ENCODE results near the gene CCDC97.
"Not testable (repeated sequence)": the region's sequence is repeated elsewhere in the genome, so short reads cannot be mapped to it uniquely, and the experiment has no call there.

Gene CCDC97

DNA sequence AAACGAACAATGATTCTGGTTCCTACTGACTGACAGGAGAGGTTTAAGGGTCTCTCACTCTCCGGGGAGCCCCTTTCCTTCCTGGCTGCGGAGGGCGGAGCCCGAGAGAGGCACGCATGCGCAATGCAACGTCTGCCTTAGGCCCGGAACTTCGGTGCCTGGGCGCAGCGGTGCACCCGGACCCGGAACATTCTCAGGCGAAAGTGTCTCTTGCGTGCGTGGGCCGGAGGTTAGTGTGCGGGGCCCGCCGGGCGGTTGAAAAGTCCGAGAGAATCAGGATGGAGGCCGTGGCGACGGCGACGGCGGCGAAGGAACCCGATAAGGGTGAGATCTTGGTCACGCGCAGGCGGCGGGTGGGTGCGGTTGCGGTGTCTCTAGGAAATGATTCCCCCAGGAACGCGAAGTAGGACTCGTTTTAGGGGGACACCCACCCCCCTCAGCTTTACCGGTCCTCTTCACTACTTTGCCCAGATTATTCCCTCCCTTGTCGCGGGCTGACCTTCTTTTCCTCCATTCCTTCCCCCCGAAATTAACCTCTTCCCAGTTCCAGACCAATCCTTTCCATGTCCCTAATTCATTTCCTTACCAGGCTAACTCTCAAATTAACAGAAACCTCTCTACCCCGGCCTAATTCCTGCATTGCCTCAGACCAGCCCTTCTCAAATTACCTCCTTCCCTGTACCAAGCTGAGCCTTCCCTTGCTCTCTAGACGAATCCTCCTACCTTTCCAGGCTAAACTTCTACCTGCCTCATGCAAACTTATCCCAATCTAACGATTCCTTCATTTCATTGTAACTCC lies at the start of gene CCDC97:
TSS of gene CCDC97 (plus strand) at position 140 of the 799 bp plus-strand sequence. CDS start at position 279, 139 bp downstream.
- peak; percentile 79 to 85 (median 85) for DNase-seq (ENCODE audit: low read depth in 2 of 3, low spot score in 1 of 3)

DNA sequence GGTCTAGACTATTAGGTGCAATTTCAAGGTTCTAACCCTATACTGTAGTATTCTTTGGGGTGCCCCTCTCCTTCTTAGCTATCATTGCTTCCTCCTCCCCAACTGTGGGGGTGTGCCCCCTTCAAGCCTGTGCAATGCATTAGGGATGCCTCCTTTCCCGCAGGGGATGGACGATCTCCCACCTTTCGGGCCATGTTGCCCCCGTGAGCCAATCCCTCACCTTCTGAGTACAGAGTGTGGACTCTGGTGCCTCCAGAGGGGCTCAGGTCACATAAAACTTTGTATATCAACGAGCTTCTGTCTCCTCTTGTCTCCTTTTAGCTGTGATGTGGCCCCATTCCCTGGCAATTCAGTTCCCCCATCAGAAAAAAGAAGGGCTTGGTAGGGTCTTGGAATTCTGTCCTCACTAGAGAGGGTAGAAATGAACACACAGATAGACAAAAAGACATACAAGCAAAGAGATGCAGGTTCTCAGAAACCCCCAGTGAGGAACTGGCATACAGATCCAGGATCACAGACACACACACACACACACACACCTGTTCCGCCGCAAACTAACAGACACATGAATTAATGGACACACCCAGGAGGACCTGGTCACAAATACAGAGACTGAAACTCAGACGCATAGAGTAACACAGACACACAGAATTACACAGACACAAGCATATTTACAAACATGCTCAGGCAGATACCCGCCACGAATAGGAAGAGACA lies 48.3 kb upstream of the CCDC97 start:
- DNase-seq (ENCODE audit: low read depth in 2 of 3, low spot score in 1 of 3), result no peak

DNA sequence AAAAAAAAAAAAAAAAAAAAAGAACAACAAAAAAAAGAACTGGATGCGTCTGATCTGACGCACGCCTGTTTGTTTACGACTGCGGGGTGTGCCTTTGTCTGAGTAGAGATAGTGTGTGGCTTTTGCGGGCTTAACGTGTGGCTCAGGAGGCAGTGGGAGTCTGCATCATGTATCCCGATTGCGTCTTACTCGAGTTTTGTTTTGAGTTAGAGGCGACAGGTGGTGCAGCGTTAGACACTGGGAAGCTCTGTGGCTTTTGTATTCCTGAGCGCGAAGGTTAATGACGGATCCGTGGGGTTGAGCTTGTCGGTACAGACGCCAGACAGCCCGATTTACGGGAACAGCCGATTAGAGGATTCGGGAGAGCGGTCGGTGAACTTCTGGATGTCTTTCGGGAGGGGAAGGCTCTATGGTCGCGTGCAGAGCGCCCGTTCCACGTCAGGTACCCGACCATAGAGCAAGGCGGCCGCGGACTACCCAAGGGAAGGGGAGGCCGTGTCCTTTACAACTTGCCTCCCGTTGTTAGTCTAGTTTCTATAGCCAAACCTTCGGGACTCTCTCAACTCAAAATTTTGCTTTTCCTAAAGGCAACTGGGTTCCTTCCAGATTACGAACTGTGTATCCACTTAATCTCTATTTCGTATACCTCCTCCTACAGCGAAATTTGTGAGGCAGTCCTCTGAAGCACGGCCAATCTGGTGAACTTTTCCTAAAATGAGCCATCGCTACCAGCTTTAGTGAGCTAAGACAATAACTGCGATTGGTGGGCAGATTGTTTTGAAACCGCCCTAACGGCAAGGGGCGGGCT lies 46.7 kb upstream of the CCDC97 start:
- peak; percentile 75 to 81 (median 75) for DNase-seq (ENCODE audit: low read depth in 2 of 3, low spot score in 1 of 3)

DNA sequence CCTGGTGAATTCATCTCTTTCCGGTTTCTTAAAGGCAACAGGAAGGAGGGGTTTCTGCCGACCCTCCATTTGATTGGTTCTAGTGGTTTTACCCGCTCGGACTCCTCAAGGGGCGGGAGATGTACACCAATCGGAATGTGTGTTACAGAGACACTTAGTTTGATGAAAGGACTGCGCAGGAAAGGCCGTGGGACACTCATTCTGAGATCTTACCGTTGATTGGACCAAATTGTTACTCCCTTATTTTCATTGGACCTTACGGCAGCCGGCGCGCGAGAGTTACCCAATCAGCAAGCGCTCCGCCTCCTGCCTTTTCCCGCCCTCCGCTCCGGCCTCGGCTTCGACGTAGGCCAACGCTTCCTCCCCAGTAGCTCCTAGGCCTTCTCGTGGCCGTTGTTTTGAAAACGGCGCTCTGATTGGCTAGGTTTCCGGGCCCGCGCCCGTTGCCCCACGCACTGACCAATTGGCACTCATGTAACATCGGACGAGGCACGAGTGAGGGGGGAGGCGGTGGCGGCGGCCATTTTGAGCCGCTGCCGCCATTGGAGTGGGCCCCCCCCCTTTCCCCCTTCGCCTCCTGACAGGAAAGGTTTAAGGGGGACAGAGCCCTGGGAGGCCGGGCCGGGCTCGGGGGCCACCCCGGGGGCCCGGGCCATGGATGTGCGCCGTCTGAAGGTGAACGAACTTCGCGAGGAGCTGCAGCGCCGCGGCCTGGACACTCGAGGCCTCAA lies 46.0 kb upstream of the CCDC97 start, which contains the start of gene HNRNPUL1:
TSS of gene HNRNPUL1 (plus strand) at position 523 of the 731 bp plus-strand sequence. CDS start at position 655, 132 bp downstream.
- peak; percentile 97 to 100 (median 99) for DNase-seq (ENCODE audit: low read depth in 2 of 3, low spot score in 1 of 3)

DNA sequence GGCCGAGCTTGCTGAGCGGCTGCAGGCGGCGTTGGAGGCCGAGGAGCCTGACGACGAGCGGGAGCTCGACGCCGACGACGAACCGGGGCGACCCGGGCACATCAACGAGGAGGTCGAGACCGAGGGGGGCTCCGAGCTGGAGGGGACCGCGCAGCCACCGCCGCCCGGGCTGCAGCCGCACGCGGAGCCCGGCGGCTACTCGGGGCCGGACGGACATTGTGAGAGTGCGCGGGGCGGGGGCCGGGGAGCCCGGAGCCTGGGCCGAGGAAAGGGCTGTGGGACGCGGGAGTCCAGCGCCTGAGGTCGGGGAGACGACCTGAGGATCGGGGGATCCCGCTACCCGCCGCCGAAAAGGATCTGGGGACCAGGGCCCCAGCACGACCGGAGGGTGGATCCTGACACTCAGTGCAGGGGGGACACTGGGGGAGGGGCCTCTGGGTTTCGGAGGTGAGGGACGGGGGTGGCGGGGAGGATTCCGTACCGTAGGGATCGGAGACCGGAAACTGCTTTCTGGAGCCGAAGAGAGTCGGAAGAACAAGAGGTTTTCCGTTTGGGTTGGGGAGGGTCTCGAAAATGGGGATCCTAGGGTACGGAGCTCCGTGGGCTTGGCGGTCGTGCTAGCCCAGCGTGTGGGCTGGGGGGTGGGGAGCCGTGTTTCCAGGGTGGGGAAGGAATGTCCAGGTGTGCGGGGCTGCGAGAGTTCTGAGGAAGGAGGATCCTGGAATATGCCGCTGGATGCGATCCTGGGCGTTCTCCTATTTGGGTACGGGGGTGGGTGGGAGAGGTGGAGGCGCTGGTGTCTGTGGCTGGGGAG lies 45.2 kb upstream of the CCDC97 start:
- DNase-seq (ENCODE audit: low read depth in 2 of 3, low spot score in 1 of 3), result peak; percentile 51 to 67 (median 55)

DNA sequence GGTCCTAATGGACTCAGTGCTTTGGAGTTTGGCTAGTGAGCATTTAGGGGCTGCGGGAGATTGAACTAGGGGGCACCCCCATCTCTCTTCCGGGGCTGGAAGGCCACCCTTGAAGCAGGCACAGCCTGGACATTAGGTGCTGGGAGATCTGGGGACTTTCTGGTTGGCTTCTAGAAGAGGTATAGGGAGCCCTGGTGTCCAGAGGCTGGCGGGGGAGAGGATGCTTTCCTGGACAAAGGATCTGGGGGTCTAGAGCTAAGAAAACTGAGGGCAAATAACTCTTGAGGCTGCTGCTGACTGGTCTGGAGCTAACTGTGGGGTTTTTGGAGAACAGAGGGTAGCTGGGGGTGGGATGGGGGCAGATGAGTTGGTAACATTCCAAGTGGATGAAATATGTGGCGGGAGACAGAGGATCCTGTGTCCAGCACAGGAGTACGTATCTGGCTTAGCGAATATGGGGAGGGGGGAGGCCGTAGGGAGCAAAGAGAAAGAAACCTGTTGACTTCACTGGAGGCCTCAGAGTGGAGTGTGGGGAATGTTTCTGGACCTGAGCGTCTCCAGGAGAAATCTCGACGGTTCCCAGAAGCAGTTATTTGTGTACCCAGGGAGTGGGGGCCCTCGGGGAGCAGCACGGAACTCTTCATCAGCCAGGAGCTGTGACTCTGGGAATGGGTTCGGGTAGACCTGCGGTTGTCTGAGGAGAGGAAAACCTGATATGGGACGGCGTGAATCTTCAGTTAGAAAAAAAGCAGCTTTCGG lies 44.4 kb upstream of the CCDC97 start:
- DNase-seq (ENCODE audit: low read depth in 2 of 3, low spot score in 1 of 3), result no peak

DNA sequence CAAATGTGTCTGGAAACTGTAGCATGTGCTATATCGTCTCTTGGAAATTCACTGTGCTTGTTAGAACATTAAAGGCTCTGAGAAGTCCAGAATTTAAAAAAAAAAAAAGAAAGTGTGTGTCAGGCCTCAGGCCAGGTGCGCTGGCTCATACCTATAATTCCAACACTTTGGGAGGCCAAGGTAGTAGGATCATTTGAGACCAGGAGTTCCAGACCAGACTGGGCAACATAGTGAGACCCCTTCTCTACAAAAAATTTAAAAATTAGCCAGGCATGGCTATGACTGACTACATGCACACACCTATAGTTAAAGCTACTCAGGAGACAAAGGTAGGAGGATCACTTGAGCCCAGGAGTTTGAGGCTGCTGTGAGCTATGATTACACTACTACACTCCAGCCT lies 40.9 kb upstream of the CCDC97 start:
- no peak for DNase-seq (ENCODE audit: low read depth in 2 of 3, low spot score in 1 of 3)

DNA sequence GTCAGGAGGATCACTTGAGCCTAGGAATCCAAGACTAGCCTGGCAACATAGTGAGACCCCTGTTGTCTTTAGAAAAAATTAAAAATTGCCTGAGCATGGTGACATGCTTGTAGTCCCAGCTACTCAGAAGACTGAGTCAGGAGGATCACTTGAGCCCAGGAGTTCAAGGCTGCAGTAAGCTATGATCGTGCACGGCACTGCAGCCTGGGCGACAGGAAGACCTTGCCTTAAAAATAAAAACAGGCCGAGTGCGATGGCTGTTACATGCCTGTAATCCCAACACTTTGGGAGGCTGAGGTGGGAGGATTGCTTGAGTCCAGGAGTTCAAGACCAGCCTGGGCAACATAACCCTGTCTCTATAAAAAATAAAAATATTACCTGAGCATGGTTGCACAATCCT lies 40.4 kb upstream of the CCDC97 start:
- no peak for DNase-seq (ENCODE audit: low read depth in 2 of 3, low spot score in 1 of 3)

DNA sequence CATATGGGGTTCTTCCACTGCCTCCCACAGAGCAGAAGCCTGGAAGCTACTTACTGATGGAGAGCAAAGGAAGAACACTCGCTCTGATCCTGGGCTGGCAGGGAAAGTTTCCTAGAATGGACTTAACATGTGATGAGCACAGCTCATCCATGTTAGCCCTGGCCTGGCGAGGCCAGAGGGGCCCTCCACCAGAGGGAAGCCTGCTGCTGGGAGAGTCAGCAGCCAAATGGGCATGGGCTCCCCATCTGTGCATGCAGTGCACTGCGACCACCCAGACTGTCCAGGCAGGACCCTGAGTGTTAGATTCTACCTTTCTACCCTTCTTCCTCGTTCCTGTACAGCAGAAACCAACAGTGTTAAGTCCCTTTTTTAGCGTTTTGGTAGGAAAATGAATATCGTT lies 36.9 kb upstream of the CCDC97 start:
- no peak for DNase-seq (ENCODE audit: low read depth in 2 of 3, low spot score in 1 of 3)

DNA sequence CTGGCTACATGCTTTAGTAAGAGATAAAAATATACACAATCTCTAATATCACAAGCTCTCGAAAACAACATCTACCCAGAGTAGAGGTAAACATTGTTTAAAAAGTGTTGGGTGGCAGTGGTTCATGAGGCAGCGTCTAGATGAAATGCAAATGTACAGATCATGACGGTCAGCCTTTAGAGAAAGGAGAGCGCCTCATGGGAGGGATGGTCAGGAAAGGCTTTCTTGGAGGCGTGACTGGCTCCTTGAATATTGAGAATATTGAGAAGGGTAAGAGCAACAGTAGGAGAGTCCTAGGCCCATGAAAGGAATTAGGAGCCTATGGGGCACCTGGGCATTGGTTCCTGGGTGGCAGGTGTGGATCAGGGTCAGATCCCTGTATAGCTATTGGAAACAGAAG lies 35.2 kb upstream of the CCDC97 start:
- DNase-seq (ENCODE audit: low read depth in 2 of 3, low spot score in 1 of 3), result no peak

DNA sequence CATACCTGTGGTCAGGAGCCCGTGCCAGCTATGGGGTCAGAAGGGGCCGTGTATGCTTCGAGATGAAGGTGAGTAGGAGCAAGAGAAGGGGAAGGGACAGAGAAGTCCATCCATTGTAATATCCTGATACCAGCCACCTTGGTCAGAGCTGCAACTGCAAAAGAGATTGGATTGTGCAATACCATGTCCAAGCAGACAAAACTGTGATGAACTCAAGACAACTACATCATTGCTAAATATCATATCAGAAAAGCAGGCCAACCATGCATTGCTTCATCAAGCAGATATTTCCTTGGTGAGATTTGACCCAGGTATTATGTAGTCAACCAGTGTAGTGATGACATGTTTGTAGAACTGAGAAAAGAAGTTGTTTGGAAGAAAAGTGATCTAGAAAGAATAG lies 33.7 kb upstream of the CCDC97 start:
- DNase-seq (ENCODE audit: low read depth in 2 of 3, low spot score in 1 of 3), result no peak

DNA sequence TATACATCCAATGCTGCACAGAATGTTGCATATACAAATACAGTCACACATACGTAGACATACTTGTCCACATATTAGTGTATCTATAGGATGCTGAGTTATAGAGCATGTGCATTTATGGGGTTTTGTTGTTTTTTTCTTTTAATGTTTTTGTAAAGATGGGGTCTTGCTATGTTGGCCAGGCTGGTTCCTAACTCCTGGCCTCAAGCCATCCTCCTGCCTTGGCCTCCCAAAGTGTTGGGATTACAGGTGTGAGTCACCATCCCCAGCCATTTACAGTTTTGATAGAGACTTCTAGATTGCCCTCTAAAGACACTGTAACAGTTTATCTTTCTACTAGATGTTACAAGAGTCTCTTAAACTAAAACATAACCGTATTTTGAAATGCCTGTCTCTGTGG lies 31.5 kb upstream of the CCDC97 start:
- no peak for DNase-seq (ENCODE audit: low read depth in 2 of 3, low spot score in 1 of 3)

DNA sequence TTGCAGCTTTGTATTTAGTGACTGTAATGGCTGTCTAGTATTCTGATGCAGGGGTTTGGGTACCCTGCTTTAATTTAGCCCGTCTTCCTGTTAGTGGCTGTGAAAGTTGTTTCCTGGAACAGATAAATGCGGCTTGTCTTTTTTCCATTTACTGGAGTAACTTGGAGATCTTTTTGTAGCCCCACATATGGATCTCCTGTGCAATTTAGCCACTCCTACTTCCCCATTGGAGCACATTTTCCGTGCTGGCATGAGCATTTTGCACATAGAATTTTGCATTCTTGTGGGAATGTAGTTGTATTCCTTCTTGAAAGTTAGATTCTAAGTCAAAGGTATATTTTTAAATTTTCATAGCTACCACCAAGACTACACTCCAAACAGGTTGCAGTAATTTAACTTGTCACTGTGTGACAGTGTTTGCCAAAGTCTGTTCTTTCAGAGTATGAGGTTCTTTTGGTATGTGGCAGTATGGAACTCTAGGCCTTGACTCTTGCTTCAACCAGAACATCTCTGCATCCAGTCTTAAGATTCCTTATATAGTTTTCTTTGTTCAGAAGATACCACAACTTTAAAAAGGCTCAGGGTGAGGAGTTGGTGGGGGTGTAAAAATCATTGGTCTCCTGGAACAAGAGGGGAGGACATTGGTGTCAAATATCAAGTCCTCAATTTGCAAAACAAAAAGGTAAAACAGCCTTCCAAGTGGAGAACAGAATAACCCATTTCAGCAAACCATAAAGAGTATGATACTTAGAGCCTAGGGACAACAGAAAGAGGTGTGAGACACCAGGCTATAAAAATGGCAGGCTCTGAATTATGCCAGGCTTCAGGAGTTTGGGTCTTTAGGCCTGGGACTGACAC lies 21.1 kb upstream of the CCDC97 start:
- no peak for DNase-seq (ENCODE audit: low read depth in 2 of 3, low spot score in 1 of 3)

DNA sequence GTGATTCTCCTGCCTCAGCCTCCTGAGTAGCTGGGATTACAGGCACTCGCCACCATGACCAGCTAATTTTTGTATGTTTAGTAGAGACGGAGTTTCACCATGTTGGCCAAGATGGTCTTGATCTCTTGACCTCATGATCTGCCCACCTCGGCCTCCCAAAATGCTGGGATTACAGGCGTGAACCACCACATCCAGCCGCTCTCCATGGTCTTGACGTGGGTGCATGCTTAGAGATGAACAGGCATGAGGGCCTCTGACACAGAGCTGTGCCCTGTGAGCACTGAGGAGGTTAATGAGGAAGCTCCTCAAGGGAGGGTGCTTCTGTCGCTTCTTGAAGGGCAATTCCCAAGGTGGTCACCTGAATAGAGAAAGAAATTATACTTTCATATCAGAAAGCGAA lies 20.2 kb upstream of the CCDC97 start:
- not testable (repeated sequence) for DNase-seq (ENCODE audit: low read depth in 2 of 3, low spot score in 1 of 3)

DNA sequence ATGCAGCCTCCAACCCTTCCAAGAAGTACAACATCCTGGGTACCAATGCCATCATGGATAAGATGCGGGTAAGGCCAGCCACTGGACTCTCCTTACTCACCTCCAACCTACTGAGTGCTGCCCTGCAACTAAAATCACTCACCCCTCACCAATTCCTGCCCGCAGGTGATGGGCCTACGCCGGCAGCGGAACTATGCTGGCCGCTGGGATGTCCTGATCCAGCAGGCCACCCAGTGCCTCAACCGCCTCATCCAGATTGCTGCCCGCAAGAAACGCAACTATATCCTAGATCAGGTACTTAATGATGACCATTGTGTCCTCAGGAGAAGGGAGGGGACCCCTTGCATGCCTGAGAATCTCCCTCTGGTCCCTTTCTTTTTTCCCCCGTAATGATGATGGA lies 15.6 kb upstream of the CCDC97 start:
- DNase-seq (ENCODE audit: low read depth in 2 of 3, low spot score in 1 of 3), result no peak

DNA sequence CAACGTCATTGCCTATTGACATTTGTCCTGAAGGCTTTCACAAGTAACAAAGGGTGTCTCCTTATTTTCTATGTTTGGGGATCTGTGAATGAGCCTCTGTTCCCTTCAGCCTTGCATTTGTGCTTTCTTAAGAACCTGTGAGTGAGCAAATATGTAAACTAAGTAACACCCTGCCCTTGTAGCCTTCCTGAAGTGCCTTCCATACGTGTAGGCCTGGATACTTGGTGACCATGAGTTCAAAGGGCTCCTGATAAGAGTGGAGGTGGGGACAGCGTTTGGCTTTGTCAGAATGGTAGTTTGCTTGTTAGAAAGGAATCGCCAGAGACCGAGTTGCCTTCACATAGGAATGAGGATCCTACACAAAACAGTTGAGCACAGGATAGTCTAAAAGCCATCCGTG lies 14.5 kb upstream of the CCDC97 start:
- no peak for DNase-seq (ENCODE audit: low read depth in 2 of 3, low spot score in 1 of 3)

DNA sequence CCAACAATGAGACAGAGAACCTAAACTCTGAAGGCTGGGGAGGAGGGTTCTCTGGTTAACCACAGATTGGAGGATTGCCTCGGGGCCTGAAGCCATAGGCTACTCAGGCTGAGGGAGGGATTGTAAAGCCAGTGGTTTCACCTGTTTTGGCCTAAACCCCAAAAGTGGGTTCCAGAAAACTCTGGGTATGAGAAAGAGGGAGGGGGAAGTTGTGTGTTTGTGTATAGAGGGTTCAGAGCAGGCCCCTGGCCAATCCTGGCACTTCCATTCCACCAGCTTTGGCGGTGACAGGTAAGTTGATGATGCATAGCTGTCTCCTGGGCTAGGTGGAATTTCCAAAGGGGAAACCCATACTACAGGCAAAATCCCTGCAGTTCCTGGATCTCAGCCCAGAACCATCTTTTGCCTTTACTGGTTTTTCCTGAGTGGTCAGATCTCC lies 13.5 kb upstream of the CCDC97 start:
- DNase-seq (ENCODE audit: low read depth in 2 of 3, low spot score in 1 of 3), result no peak

DNA sequence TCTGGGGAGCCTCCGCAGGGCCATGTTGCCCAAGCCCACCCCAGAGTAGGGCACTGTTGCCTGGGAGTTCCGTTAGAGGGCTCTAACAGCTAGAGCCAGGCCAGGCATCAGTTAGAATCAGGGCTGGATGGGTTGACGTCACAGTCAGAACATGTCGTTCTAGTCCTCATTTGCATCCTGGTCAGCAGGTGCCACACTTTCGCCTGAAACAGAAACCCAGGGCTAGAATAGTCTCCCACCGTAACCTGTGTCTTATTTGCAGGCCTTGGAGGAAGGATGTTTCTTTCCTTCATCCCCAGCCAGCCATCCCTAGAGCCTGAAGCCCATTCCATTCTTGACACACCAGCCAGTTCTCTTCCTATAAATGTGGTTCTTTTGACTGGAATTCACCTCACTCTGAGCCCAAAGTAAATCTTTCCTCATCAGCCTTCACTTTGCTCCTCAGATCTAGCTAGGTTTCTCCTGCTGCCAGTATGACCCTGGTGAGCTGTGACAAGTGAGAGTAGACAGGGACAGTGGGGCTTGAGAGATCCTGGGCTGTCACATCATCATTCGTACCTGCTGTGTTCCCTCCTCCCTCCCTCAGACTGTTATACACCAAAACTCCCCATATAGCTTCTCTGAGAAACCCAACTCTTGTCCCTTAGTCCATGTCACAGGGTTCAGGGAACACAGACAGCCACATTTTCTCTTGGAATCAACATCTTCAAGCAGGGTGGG lies 12.2 kb upstream of the CCDC97 start:
- no peak for DNase-seq (ENCODE audit: low read depth in 2 of 3, low spot score in 1 of 3)
